ENCODE measurements around the gene KLHL6. TPM values are rescaled to one million over a fixed set of nuclear protein-coding genes. Genes with fewer than 3 reads are reported as not detected.

Gene KLHL6
- total and polyA plus RNA-seq, 4 donors, result 0.42 to 3.8 (median 1.0) TPM

DNA sequence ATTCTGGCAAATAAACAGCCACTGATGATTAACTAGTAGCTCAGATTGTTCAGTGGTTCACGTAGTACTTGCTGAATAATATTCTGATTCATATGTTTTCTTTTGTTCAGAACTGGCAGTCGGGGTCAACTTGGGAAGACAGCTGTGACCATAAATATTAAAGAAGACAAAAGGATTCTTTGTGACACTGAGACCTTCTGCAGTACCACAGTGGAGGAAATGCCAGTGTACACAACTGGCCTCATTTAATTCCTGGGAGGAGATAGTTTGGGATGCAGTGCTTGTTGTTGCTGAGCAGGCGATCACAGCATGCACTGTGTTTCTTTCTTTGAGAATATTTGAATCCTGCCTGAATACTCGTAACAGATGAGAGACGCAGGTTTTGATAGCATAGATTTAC is 100.4 kb downstream of the KLHL6 start:
- WGBS, result 96% methylated on average over 5 of the region's 5 CpGs
- no peaks in the 10 kb centered on the region for H3K9me3 ChIP-seq (ENCODE audit: control insufficient read depth in 4 of 4, low read length in 3 of 4)
- no peaks in the 10 kb centered on the region for H3K27me3 ChIP-seq (ENCODE audit: control insufficient read depth in 4 of 4, insufficient read depth in 4 of 4, low read length in 3 of 4)
- H3K36me3 ChIP-seq (ENCODE audit: control insufficient read depth in 4 of 4, insufficient read depth in 3 of 4, low read depth in 1 of 4, low read length in 3 of 4), result peaks cover 0 to 13% (median 11%) of the 10 kb centered on the region in 4 donors
- no peak overlapping the region for H3K27ac ChIP-seq (ENCODE audit: low read depth in 1 of 2, low read length in 2 of 2)
- no peak for DNase-seq (ENCODE audit: low spot score)
- H3K4me1 ChIP-seq (ENCODE audit: control insufficient read depth in 4 of 4, insufficient read depth in 4 of 4, low read length in 3 of 4), result no peaks in the 10 kb centered on the region
- no peak overlapping the region for H3K4me3 ChIP-seq (ENCODE audit: low read depth in 1 of 3, low read length in 3 of 3)
- H3K9ac ChIP-seq (ENCODE audit: low read depth in 1 of 2, low read length in 2 of 2), result no peak overlapping the region
- TF ChIP-seq FOXA2 (IDR thresholded peaks at IDR 0.05) (no peak), NR2F2 (IDR thresholded peaks at IDR 0.05) (no peak), YY1 (IDR thresholded peaks at IDR 0.05) (no peak), EGR1 (IDR thresholded peaks at IDR 0.05; ENCODE audit: low read depth in 2 of 2) (no peak), SP1 (IDR thresholded peaks at IDR 0.05) (no peak), RAD21 (IDR thresholded peaks at IDR 0.05) (no peak), HNF4G (IDR thresholded peaks at IDR 0.05) (no peak), GABPA (IDR thresholded peaks at IDR 0.05 in 1 of 2, conservative IDR thresholded peaks at IDR 0.05 in 1 of 2) (no peak), TAF1 (conservative IDR thresholded peaks at IDR 0.05) (no peak), CTCF (IDR thresholded peaks at IDR 0.05; ENCODE audit: low read depth, low read length, missing input control) (no peak), REST (IDR thresholded peaks at IDR 0.05) (no peak), FOXA1 (IDR thresholded peaks at IDR 0.05) (no peak), HNF4A (conservative IDR thresholded peaks at IDR 0.05) (no peak), ATF3 (IDR thresholded peaks at IDR 0.05) (no peak)

- no peak overlapping the region for H3K4me3 ChIP-seq (ENCODE audit: low read depth in 1 of 3, low read length in 3 of 3)
- H3K9ac ChIP-seq (ENCODE audit: low read depth in 1 of 2, low read length in 2 of 2), result no peak overlapping the region
- H3K27ac ChIP-seq (ENCODE audit: low read depth in 1 of 2, low read length in 2 of 2), result no peak overlapping the region
- no peaks in the 10 kb centered on the region for H3K9me3 ChIP-seq (ENCODE audit: control insufficient read depth in 4 of 4, low read length in 3 of 4)
- peaks cover 0 to under 1% (median 0%) of the 10 kb centered on the region in 4 donors for H3K4me1 ChIP-seq (ENCODE audit: control insufficient read depth in 4 of 4, insufficient read depth in 4 of 4, low read length in 3 of 4)
- no peak for TF ChIP-seq REST (IDR thresholded peaks at IDR 0.05)
- TF ChIP-seq TAF1 (conservative IDR thresholded peaks at IDR 0.05), result no peak
- no peak for TF ChIP-seq FOXA1 (IDR thresholded peaks at IDR 0.05)
- no peak for TF ChIP-seq HNF4A (conservative IDR thresholded peaks at IDR 0.05)
- TF ChIP-seq CTCF (IDR thresholded peaks at IDR 0.05; ENCODE audit: low read depth, low read length, missing input control), result no peak
- DNase-seq (ENCODE audit: low spot score), result no peak
- H3K36me3 ChIP-seq (ENCODE audit: control insufficient read depth in 4 of 4, insufficient read depth in 3 of 4, low read depth in 1 of 4, low read length in 3 of 4), result peaks cover 0 to 13% (median 11%) of the 10 kb centered on the region in 4 donors
- no peaks in the 10 kb centered on the region for H3K27me3 ChIP-seq (ENCODE audit: control insufficient read depth in 4 of 4, insufficient read depth in 4 of 4, low read length in 3 of 4)
- WGBS, result 93% methylated on average over 4 of the region's 4 CpGs
Measured at GRCh38 chr3:183454064-183454463, 101.4 kb downstream of the KLHL6 start.

All from liver (tissue), 9 donors.